Caco-2 (cell line): ENCODE measurements around the gene NOP58. TPM values are rescaled to one million over a fixed set of nuclear protein-coding genes. Genes with fewer than 3 reads are reported as not detected.

Experiments used
- BruUV-seq: library from RNA; stranded (reverse); fragments of 400-500 nt; replicated peaks from 2 replicates; lab custom pipeline; 2021; lab: Mats Ljungman, UMichigan
- CTCF ChIA-PET: fragments of 300-600 bp; sonication (Branson Sonifier 250); formaldehyde crosslinking; loops from one replicate; lab custom pipeline; 2022; ENCODE audit warnings: antibody characterized with exemption; lab: Charles Lee
- POLR2A ChIA-PET: fragments of 300-600 bp; sonication (Branson Sonifier 250); formaldehyde crosslinking; loops from one replicate; lab custom pipeline; 2022; ENCODE audit warnings: antibody characterized with exemption; lab: Charles Lee
- DNase-seq, 2 experiments: peaks; one replicate each; pipeline versions ENCODE4 v3.0.0 to v3.0.0-alpha.2; 2020 to 2022
- H3K27me3 ChIP-seq: replicated peaks from 2 replicates; pipeline ENCODE4 v1.6.0; 2011; ENCODE audit warnings: low read length; ENCODE audit not compliant: control insufficient read depth, insufficient read depth
- H3K36me3 ChIP-seq: 2 replicates; pipeline ENCODE4 v1.5.1; 2011; ENCODE audit warnings: low read length; ENCODE audit not compliant: control insufficient read depth, insufficient read depth
- H3K4me1 ChIP-seq: fragments of 250-450 bp; sonication (Bioruptor Pico); 2 replicates; pipeline ENCODE4 v1.5.1; 2020; ENCODE audit warnings: mild to moderate bottlenecking
- H3K4me3 ChIP-seq: 2 replicates; pipeline ENCODE4 v1.5.1; 2011; ENCODE audit warnings: low read depth, mild to moderate bottlenecking, control low read depth, low read length
- H3K9me3 ChIP-seq: fragments of 250-450 bp; sonication (Bioruptor Pico); 2 replicates; pipeline ENCODE4 v1.5.1; 2020; ENCODE audit warnings: mild to moderate bottlenecking, moderate library complexity
- H3K27ac Mint-ChIP-seq: one replicate; pipeline ENCODE4 v1.8.0; 2022; ENCODE audit warnings: mixed read lengths; ENCODE audit not compliant: unreplicated experiment
- H3K27me3 Mint-ChIP-seq: one replicate; pipeline ENCODE4 v1.8.0; 2022; ENCODE audit warnings: mixed read lengths; ENCODE audit not compliant: insufficient read depth, unreplicated experiment
- H3K36me3 Mint-ChIP-seq: one replicate; pipeline ENCODE4 v1.8.0; 2022; ENCODE audit warnings: mild to moderate bottlenecking, mixed read lengths; ENCODE audit not compliant: insufficient read depth, unreplicated experiment
- H3K4me1 Mint-ChIP-seq: one replicate; pipeline ENCODE4 v1.8.0; 2022; ENCODE audit warnings: low read depth, mixed read lengths; ENCODE audit not compliant: unreplicated experiment
- H3K4me3 Mint-ChIP-seq: one replicate; pipeline ENCODE4 v1.8.0; 2022; ENCODE audit warnings: mild to moderate bottlenecking, moderate library complexity, mixed read lengths; ENCODE audit not compliant: unreplicated experiment
- H3K9me3 Mint-ChIP-seq: one replicate; pipeline ENCODE4 v1.8.0; 2022; ENCODE audit warnings: mixed read lengths; ENCODE audit not compliant: unreplicated experiment
- CTCF ChIP-seq, 2 experiments: fragments of 200-600 bp in 1 of 2; IDR thresholded peaks; 1 replicate in 1 of 2; 2 replicates in 1 of 2; pipeline versions ENCODE4 v1.5.1 to v1.8.0; 2011 to 2022; ENCODE audit warnings: antibody characterized with exemption in 1 of 2, control low read depth in 1 of 2, inconsistent platforms in 1 of 2, low read depth in 1 of 2, low read length in 1 of 2, mild to moderate bottlenecking in 1 of 2, moderate library complexity in 1 of 2; ENCODE audit not compliant: insufficient read depth in 1 of 2, severe bottlenecking in 1 of 2, unreplicated experiment in 1 of 2
- intact Hi-C: fragments of 100-400 bp; cut with micrococcal nuclease; formaldehyde crosslinking; loops from one replicate; pipeline ENCODE4 v1.10.0; 2022; ENCODE audit not compliant: unreplicated experiment
- total RNA-seq: library from RNA; stranded (reverse); gene quantifications from 2 replicates; pipeline ENCODE4 v1.2.3, GENCODE V29; 2022

Gene NOP58
- total RNA-seq, 1 experiment from 2014 or later = 147 TPM

DNA sequence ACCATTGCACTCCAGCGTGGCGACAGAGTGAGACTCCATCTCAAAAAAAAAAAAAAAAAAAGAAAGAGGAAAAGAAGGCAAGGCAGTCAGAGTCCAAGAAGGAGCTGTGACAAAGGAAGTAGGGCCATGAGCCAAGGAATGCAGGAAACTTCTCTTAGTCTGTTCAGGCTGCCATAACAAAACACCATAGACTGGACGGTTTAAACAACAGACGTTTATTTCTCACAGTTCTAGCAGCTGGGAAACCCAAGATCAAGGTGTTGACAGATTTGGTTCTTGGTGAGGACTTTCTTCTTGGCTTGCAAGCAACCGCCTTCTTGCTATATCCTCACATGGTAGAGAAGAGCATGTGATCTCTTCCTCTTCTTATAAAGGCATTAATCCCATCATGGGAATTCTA is 14.1 kb upstream of the NOP58 start:
- no peak overlapping the region for H3K4me3 Mint-ChIP-seq
- POLR2A ChIA-PET = no interaction called here

DNA sequence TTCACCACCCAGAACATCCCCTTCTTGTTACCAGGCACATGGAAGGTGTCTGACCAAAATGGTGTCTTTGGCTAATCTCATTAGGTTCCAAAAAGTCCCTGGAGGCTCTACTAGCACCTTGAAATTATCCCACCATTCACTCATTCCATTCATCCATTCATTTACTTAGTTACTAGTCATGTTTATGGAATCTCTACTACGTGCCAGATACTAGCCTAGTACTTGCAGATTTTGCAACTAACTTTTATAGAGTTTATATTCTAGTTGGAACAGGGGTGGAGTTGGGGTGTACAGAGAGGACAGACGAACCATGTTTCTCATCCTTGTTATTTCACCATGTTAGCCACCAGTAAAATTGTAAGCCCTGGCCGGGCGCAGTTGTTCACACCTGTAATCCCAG is 4.0 kb upstream of the NOP58 start:
- H3K9me3 ChIP-seq = no peaks in the 10 kb centered on the region
- Mint-ChIP-seq H3K9me3 (no peaks in the 10 kb centered on the region), H3K27me3 (no peaks in the 10 kb centered on the region), H3K36me3 (no peaks in the 10 kb centered on the region), H3K4me3 (no peak overlapping the region), H3K27ac (no peak overlapping the region), H3K4me1 (no peaks in the 10 kb centered on the region)
- H3K4me3 ChIP-seq = no peak overlapping the region
- H3K36me3 ChIP-seq = no peaks in the 10 kb centered on the region
- intact Hi-C loops = no loop called here
- POLR2A ChIA-PET = no interaction called here
- BruUV-seq = no TSS peak
- CTCF ChIA-PET = no interaction called here
- no peak for DNase-seq
- no peaks in the 10 kb centered on the region for H3K27me3 ChIP-seq
- 0 out of 2 replicates have a peak, but pooled peaks cover 3% of the 10 kb centered on the region for H3K4me1 ChIP-seq
- TF ChIP-seq CTCF (IDR thresholded peaks at IDR 0.05; ENCODE audit: insufficient read depth in 1 of 2, low read depth in 1 of 2, low read length in 1 of 2, severe bottlenecking in 1 of 2, unreplicated experiment in 1 of 2) = no peak

More for the DNA sequence above, 14.1 kb upstream of the NOP58 start:
- BruUV-seq = no TSS peak
- H3K36me3 ChIP-seq = no peaks in the 10 kb centered on the region
- H3K9me3 Mint-ChIP-seq = no peaks in the 10 kb centered on the region
- H3K4me3 ChIP-seq = no peak overlapping the region
- no peak for TF ChIP-seq CTCF (IDR thresholded peaks at IDR 0.05; ENCODE audit: insufficient read depth in 1 of 2, low read depth in 1 of 2, low read length in 1 of 2, severe bottlenecking in 1 of 2, unreplicated experiment in 1 of 2)
- intact Hi-C loops = no loop called here
- H3K27me3 ChIP-seq = no peaks in the 10 kb centered on the region
- DNase-seq = no peak
- CTCF ChIA-PET = no interaction called here
- no peaks in the 10 kb centered on the region for H3K4me1 ChIP-seq
- no peak overlapping the region for H3K27ac Mint-ChIP-seq
- H3K36me3 Mint-ChIP-seq = no peaks in the 10 kb centered on the region
- no peaks in the 10 kb centered on the region for H3K9me3 ChIP-seq
- H3K4me1 Mint-ChIP-seq = no peaks in the 10 kb centered on the region
- no peaks in the 10 kb centered on the region for H3K27me3 Mint-ChIP-seq

DNA sequence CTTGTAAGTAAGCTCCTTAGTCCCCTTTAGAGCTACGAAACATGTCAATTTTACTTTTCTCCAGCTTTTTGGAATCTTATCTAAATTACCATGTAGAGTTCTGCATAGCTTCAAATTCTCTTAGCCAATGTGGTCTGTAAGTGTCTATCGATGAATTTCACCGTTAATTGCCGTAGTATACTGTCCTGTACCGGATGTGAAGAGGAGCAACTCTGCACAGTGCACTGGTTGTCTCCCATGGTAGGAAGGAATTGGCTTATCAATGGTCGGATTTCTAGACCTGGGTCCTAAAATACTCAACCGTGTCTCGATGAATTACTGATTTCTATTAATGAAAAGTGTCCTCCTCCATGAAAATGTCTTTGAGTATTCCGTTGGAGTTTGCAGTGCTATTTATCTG is 1.9 kb downstream of the NOP58 start:
- no TSS peak for BruUV-seq
- H3K4me3 Mint-ChIP-seq = no peak overlapping the region
- CTCF ChIA-PET = no interaction called here
- H3K9me3 Mint-ChIP-seq = no peaks in the 10 kb centered on the region
- no peaks in the 10 kb centered on the region for H3K27me3 Mint-ChIP-seq
- peaks cover 15% of the 10 kb centered on the region for H3K36me3 Mint-ChIP-seq
- H3K9me3 ChIP-seq = no peaks in the 10 kb centered on the region
- POLR2A ChIA-PET = no interaction called here
- peak overlapping the region; percentile 92 for H3K4me3 ChIP-seq
- H3K36me3 ChIP-seq = no peaks in the 10 kb centered on the region; the same call in 1 of the 2 replicates
- no peak for DNase-seq
- TF ChIP-seq CTCF (IDR thresholded peaks at IDR 0.05; ENCODE audit: insufficient read depth in 1 of 2, low read depth in 1 of 2, low read length in 1 of 2, severe bottlenecking in 1 of 2, unreplicated experiment in 1 of 2) = no peak
- intact Hi-C loops = loop anchor here (5.0 kb wide), 2 partner anchors 40 to 110 kb away; partner anchors contain the start of gene BMPR2
- H3K4me1 ChIP-seq = peaks cover 16% of the 10 kb centered on the region; the same call in 1 of the 2 replicates
- H3K27me3 ChIP-seq = no peaks in the 10 kb centered on the region
- no peak overlapping the region for H3K27ac Mint-ChIP-seq
- H3K4me1 Mint-ChIP-seq = no peaks in the 10 kb centered on the region
